ENCODE data around the gene CR1.
"Not testable (repeated sequence)": the region's sequence is repeated elsewhere in the genome, so short reads cannot be mapped to it uniquely, and the experiment has no call there.

GRCh38 chr1:207571926-207572325, 76.0 kb downstream of the CR1 start:
- not testable (repeated sequence) for TF ChIP-seq CTCF (IDR thresholded peaks at IDR 0.05; ENCODE audit: low read depth, low read length); POLR2A (IDR thresholded peaks at IDR 0.05; ENCODE audit: extremely low read depth, insufficient read length); MYC (IDR thresholded peaks at IDR 0.05; ENCODE audit: low read depth, low read length)
